Activated CD4-positive, alpha-beta T cell treated with anti-CD3 and anti-CD28 coated beads, Interleukin-2, Interleukin-6, amounts not matched to agents 100 ng/mL and 50 ng/mL, durations not matched to agents 16 hours and 8 hours (primary cell): ENCODE measurements around the gene PPM1L.
"Not testable (repeated sequence)": the region's sequence is repeated elsewhere in the genome, so short reads cannot be mapped to it uniquely, and the experiment has no call there.

ENCODE experiments used
- DNase-seq: peaks from one replicate; pipeline ENCODE4 v3.0.0-alpha.2; 2020

The PPM1L gene

DNA sequence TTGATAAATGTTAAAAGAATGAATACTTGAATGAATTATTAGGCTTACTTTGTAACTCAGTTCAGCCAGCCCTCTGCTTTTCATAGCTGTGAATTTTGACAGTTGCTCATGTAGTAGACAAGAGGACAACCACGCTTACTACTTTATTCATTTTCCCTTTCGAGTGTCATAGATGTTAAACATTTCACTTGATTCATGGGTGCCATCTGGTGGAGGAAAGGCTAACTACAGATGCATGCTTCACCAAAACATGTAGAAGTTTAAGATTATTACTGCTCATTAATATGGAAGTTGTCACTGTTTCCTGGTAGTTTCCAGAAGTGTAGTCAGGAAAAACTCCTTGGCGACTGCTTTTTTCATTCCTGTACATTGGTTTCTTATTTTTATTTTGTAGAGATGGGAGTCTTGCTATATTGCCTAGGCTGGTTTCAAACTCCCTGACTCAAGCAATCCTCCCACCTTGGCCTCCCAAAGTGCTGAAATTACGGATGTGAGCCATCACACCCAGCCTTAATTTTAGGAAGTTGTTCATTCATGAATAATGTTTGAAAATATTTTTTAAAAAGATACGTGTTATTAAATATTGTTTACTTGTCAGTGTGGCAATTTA, 186.0 kb downstream of the PPM1L start:
- peak; percentile 74 for DNase-seq

DNA sequence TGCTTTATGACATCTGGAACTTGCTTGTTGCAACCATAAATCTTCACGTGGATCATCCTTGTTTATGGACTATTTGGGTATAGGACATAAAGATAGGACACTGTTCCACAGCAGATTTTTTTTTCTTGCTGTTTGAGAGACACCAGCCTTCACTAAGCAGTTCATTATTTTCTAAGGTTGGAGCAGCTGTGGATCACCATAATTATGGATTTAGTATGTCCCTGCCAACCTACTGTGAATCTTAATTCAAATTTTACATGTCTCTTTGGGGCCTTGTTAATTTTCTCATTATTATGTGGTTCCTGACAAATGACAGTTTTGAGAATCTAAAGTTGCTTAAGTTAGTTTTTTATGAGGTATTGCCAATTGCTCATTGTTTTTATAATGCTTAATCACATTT, 188.0 kb downstream of the PPM1L start:
- no peak for DNase-seq

DNA sequence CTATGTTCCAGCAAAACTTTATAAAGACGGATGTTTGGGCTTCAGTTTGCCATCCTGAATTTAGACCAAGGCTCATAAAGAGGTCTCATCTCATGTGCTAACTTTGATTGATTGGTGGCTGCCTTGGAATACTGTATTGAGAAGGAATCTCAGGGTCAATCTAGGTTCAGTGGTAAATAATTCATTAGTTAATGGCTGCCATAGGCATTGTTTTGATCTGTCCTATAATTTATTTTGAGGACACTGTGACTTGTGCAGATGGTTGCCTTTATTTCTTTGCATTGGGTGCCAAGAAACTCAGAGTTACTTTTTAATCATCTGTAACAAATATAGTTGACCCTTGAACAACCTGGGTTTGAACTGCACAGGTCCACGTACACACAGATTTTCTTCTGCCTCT, 189.3 kb downstream of the PPM1L start:
- DNase-seq, result no peak

DNA sequence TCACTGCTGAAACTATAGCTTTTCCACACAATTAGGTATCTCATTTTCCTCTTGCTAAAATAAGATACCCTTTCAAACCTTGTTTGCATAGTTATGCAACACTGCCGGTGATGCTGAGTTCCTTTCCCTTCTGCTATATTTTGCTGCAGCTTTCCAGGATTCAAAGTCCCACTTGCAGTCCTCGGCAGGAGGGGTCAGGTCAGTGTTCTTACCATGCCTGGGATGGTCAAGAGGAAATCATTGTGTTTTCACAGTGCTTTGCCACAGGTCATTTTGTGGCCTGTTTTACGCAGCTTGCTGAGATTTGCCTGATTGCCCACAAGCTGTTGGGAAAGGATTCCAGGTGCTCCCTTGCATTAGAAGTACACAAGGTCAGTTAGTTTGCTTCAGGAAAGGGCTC, 192.2 kb downstream of the PPM1L start:
- no peak for DNase-seq

DNA sequence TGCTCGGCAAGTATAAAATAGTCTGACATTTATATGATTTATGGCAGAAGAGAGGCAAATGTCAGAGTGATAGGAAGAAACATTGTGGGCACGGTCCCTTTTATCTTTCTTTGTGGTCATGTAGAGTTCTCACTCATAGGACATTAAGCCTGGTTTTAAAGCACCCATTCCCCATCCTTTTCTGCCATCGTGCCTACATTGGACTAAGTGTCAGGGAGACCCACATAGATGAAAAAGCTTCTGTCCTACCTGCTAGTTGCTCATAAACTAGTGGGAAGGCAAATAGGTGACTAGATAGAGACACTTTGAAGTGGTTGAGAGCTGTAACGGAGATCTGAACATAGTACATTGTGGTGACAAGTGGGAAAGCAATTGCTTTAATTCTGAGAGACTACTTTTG, 193.4 kb downstream of the PPM1L start:
- no peak for DNase-seq

DNA sequence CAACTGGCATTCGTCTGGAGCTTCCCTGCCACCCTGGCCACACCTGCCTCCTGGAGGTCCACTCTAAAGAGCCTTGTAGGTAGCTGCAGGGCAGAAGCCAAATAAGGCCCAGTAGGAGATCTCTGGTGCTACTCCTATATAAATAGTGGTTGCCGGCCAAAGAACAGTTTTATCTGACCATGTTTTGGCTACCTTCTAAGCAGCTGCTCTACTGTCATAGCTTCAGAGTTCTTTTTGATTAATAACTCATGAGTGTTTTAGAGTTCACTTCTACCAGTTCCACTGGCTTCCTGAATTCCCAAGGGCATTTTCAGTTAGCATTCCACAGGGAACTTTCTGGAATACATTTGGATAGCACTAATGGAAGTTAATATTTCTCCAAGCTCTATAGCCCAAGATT, 194.5 kb downstream of the PPM1L start:
- DNase-seq, result no peak

DNA sequence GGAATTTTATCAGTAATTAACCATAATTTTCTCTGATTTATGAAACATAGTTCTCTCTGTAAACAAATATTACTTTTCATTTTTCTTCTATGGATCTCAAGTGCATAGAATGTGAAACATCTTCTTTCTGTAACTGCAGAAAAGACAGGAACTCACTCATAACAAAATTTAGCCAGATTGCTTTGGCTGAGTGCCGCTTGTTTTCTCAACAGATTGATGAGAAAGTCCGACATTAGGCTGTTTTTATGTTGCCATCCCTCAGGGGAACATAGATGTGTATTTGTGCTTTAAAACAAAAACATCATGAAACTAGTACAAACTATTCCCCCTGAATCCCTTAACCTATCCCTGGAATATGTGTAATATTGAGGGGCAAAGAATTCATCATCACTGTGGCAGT, 194.9 kb downstream of the PPM1L start:
- no peak for DNase-seq

DNA sequence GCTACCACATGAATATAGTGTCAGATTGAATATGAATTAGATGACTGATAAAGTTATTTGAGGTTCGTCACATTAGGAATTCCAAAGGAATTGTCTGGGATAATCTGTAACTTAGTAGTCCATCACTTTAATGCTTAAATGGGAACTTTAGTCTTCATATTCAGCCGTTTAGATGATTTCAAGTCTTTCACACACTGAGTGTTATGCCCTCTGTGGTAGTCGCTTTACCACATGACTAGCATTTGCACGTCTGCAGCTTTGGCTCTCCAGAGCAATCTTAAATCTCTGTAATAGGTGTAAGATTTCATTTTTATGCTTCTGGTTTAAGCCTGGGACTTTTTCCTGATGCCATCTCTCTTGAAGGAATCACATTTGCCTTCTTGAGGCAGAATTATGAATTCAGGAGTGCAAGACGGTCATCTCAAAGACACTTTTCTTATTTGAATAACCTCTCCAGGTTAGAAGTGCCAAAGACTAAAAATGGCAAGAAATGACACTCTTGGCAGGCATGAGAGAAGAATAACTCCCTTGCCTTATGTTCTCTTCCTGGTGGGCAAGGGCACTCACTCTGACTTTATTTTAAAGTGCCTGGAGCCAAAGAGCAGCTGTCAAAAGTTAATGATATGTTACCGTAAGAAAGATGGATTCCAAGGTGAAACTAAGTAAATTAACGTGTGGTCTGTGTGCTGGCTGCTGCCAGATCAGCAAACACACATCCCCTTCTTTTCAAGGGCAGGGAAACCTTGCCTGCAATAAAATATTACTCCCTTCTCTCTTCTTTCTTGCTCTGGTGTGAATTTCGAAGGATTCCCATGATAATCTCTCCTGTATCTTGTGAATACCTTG, 195.8 kb downstream of the PPM1L start:
- no peak for DNase-seq

DNA sequence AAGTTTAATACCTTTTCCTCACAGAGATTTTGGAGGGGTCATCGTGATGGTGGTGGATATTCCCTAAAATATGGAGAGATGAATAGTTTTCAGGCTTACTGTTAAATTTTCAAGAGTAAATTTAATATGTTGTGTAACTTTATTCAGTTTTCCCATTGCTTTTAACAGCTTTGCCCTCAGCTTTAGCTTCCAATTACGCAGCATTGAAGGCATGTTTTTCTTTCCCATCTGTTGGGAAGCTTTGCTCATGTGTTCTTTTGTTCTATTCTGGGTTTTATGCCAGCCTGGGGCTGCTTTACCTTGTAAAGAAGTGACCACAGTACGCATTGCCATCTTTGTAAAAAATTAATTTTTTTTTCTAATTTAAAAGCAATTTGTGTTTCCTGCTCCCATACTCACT, 197.7 kb downstream of the PPM1L start:
- no peak for DNase-seq

DNA sequence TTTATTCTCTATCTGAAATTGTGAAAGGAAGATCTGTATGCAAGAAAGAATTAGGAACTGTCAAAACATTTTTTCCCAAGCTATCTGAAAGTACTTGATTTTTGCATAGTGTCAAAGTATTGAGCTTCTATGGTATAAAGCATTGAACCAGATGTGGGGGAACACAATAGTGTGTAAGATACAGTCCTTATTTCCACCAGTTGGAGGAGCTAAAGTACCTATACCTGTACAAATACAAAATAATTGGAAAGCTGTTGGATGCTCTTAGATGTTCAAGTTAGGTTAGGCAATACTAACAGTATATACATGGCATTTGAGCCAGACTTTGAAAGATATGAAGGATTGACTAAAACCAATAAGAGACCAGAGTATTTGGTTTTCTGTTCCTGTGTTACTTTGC, 200.8 kb downstream of the PPM1L start:
- DNase-seq, result peak; percentile 9

DNA sequence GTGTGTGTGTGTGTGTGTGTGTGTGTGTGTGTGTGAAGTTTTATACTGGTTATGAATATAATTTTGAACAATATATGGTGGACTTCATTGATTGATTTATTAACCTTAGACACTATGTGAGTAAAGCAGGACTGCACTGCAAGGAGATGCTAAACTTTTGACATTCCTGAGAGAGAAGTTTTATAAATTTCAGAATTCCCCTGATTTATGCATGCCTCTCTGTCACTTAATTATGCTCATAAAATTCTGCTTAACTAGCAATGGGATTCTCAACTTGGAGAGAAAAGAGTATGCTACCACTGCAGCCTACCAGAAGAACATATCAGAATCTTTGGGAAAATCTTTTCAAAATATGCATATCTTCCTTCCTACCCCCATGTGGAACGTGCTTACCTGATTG, 204.5 kb downstream of the PPM1L start:
- no peak for DNase-seq

DNA sequence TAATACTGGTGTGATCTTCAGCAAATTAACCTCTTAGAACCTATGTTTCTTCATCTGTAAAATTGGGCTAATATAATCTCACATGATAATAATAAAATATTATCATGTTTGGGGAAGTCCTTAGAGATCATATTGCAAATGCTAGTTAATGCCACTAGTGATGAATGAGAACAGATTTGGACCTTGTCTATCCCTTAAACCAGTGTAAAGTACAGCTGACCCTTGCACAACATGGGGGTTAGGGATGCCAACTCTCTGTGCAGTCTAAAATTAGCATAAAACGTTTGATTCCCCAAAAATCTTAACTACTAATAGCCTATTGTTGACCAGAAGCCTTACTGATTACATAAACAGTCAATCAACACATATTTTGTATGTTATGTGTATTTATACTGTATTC, 207.9 kb downstream of the PPM1L start:
- no peak for DNase-seq

DNA sequence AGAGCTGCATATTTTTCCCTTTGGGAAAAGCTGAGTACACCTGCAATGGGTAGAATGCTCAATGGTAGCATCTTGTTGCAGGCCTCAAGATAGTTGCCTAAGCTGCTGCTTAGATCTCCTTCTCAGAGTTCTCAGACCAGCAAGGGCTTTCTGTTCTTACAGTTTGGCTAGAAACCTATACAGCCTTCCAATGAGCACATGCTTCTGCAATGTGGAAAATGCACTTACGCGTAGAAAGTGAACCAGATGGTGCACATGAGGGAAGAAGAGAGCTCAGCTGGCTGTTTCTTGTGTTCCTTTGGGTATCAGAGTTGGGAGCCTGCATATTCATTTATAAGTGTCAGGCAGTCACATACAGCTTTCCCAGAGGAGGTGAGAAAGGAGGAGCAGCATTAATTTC, 212.7 kb downstream of the PPM1L start:
- DNase-seq, result no peak

DNA sequence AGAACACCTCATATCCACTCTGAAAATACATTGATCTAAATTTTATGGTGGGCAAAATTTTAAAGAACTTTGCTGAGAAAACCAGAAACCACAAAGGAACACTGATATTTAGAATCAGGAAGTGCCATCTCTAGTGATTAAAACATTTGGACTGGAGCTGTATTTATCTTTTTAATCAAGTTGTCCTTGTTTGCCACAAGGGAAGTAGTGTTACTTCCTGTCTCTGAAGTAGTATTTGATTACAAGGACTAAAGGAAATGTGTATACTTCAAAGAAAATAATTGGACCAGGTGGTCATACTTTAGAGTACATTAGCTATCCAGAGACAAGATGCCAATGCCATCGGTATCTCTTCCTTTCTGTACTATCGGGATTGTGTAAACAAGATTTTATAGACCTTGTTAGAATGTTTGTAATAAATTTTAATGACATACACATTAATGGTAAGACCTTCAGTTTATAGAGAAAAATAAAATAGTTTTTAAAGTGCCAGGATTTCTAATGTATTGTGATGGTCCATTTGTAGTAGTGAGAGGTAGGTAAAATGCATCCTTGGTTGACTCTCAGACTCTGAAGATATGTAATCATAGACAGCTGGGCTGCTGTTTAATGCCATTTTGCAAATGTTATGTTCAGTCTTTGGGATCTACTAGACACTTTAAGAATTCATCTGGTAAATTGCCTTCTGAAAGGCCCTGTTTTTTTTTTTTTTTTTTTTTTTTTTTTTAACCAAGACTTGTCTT, 217.2 kb downstream of the PPM1L start:
- no peak for DNase-seq

DNA sequence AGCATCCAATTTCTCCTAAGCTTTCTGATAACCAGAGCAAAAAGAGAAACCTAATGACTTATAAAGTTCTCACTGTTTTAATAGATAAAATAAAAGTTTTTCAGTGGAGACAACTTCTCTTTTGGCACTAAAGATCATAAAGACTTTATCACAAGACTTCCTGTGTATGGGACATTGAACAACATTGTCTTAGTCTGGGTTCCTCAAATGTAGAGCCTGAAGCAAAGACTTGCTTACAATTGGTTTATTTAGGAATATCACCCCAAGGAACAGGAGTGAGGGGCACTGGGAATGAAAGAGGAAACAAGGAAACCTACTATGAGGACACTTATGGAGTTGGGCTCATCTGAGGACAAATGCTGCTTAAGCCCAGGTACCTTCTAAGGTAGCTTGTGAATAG, 221.7 kb downstream of the PPM1L start:
- DNase-seq, result no peak

DNA sequence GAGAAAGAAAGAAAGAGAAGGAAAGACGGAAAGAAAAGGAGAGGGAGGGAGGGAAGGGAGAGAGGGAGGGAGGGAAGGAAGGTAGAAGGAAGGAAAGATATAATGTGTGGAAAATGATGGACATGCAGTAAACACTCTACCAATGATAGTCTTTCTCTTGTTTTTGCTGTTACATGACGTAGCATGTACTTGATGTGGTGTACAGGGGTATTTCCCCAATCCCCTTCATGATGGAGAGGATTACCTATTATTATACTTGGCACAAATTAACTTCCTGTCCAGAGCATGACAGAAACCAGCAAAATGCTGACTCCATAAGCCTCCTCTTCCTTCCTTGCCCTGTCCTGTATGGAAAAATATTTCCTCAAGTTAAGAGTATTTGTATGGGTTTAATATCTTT, 224.7 kb downstream of the PPM1L start:
- DNase-seq, result peak; percentile 6

DNA sequence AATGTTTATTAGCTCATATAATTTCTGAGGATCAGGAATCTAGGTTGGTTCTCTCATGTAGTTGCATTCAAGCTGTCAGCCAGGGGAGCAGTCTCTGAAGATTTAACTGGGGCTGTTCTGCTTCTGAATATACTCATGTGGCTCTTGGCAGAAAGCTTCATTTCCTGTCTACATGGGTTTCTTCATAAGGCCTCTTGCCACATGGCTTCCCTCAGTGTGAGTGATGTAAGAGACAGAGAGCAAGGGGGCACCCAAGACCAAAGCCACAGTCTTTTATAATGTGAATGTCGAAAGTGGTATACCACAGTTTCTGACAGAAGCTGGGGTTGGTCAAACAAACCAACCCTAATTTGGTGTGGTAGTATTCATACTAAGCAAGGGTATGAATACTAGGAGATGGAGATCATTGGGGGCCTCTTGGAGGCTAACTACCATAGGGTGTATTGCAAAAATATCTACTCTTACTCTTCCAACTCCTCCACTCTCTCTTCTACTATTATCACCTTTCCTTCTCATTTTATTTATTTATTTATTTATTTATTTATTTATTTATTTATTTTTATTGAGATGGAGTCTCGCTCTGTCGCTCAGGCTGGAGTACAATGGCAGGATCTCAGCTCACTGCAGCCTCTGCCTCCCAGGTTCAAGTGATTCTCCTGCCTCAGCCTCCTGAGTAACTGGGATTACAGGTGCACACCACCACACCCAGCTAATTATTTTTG, 225.3 kb downstream of the PPM1L start:
- DNase-seq, result peak; percentile 52

DNA sequence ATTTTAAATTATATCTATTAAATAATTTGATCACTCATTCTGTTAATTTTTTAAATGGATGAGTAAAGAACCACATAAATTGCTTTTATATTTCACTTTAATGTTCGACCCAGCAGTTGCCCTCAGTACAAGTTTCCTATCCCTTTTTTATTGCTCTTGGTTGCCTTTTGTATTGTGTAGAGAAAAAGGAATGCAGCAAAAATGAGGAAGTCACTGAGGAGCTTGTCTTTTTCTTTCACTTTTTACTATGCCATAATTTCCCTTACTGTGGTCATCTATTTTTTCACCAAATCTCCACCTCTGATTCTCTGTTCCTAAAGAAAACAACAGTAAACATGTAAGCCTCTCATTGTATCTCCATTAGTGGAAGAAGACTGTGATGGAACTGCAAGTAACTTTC, 226.5 kb downstream of the PPM1L start:
- DNase-seq, result no peak

DNA sequence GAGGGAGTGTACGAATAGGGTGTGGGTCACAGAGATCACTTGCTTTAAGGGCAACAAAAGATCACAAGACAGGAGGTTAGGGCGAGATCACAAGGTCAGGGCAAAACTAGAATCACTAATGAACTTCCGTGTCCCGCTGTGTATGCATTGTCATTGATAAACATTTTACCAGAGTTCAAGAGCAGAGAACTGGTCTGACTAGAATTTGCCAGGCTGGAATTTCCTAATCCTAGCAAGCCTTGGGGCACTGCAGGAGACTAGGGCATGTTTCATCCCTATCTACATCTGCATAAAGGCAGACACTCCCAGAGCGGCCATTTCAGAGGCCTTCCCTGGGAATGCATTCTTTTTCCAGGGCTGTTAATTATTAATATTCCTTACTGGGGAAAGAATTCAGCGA, 227.9 kb downstream of the PPM1L start:
- not testable (repeated sequence) for DNase-seq

DNA sequence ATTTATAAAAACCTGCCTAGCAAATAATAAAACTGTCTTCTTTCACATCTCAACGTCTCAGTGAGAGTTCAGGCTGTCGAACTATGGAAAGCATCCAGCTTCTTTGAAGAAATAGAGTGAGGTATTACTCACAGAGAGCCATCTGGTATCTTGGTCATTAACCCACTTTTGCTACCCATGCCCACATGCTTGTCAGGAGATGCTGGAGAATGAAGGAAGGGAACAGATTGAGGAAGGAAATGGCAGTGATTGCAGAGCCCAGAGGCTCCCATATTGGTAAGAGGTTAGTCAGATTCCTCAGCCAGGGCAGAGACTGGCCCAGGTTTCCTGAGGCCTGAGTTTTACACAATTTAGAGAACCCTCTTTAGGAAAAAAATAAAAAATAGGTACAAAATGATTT, 230.0 kb downstream of the PPM1L start:
- DNase-seq, result no peak

DNA sequence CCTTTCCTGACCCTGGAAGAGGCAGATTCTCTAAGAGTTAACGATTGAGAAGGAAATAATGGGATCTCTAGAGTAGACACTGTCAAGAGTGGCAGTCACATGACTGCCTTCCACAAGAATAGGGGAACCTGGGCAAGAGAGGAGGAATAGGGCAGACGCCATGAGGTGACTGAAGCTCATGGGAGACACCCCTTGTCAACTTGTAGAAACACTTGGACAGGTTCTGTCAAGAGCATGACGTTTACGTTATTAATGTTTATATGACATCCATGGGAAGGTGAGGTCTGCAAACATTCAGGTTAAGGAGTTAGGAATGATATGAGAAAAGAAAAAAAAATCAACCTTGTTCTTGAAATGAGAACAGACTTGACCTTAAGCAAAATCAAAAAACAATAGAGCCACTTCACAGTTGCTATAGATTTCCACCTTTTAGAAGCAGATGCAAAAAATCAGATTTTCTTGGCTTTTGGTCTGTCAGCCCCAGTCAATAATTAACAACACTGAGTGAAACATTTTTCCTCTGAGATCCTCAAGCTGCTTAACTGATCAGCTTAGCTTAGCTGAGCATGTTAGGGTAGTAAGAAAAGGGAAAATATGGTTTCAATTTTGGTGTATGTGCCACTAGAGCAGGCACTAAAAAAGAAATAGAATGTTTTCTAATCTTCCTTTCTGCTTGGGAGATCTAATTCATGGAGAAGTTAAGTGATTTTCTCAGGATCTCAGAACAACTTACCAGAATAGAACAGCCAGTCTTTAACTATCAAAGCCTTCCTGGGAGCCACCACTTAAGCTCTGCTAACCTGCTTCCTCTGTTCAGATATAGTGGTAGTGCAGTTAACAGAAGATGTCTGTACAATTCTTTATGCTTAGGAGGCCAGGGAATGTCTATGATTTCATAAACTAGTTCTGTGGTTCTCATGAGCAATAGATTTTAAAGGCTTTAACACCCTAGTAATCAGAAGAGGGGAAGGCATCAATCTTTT, 232.2 kb downstream of the PPM1L start:
- no peak for DNase-seq

DNA sequence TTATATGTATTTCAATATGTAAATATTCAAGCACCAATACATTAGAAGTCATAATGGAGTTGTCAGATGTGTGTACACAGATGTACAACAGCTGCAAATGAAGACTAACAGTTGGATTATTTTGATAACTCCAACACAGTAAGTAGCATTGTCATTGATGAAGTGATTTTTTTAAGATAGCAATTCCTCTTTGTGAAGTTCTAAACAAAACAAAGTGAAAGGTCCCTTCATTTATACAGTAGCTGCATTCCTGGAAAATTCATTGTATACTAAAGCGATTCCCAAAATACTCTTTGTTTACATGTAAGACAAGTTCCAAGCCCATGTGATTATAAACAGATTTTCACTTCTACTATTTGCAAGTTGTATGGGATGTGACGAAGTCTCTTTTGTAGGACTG, 234.4 kb downstream of the PPM1L start:
- DNase-seq, result no peak
